K562 (cell line): ENCODE data around the gene MEOX1. TPM values are rescaled to one million over a fixed set of nuclear protein-coding genes. Genes with fewer than 3 reads are reported as not detected.

ENCODE experiments used
- ATAC-seq: fragments of 200-7000 bp; cut with Tn5 transposase; 3 replicates; pipeline ENCODE4 v1.9.1; 2020; ENCODE audit warnings: moderate library complexity
- BruUV-seq: library from RNA; stranded (reverse); fragments of 400-500 nt; replicated peaks from 2 replicates; lab custom pipeline; 2021; lab: Mats Ljungman, UMichigan
- CTCF ChIA-PET: fragments of 300-600 bp; formaldehyde crosslinking; extraction: SDS; loops from one replicate; lab custom pipeline; 2021; ENCODE audit warnings: low intra/inter-chr PET ratio; lab: Yijun Ruan, JAX
- POLR2A ChIA-PET: fragments of 300-600, 350-650 bp; sonication (Branson Sonifier 250); formaldehyde crosslinking; extraction: SDS; loops from one replicate; lab custom pipeline; 2021; ENCODE audit warnings: antibody characterized with exemption, inconsistent platforms; lab: Yijun Ruan, JAX
- DNase-seq, 4 experiments: peaks; one replicate each; pipeline versions ENCODE4 v3.0.0 to v3.0.0-alpha.2; 2011 to 2018; ENCODE audit warnings: low spot score in 3 of 4, mixed read lengths in 3 of 4; ENCODE audit errors: extremely low read depth in 1 of 4
- FAIRE-seq: peaks from 2 replicates; lab custom pipeline; 2011; peaks lifted over from hg19 to GRCh38; lab: Jason Lieb, UNC
- H2AFZ ChIP-seq: 2 replicates; pipeline ENCODE4 v1.6.0; 2011; ENCODE audit warnings: low read depth, low read length, control low read depth, inconsistent platforms
- H3K27ac ChIP-seq: fragments of 200-600 bp; 3 replicates; pipeline ENCODE4 v1.8.0; 2011; ENCODE audit warnings: low read depth, mild to moderate bottlenecking, control low read depth, inconsistent platforms, low read length, moderate library complexity, mixed read lengths; ENCODE audit errors: extremely low read depth
- H3K27me3 ChIP-seq, 2 experiments: fragments of 300-600 bp in 1 of 2; 2 replicates in 1 of 2; 3 replicates in 1 of 2; pipeline versions ENCODE4 v1.6.0 to v1.8.0; 2011; ENCODE audit warnings: inconsistent platforms in 2 of 2, low read length in 2 of 2, mild to moderate bottlenecking in 1 of 2, mixed read lengths in 1 of 2, moderate library complexity in 1 of 2; ENCODE audit not compliant: control insufficient read depth in 2 of 2, insufficient read depth in 2 of 2
- H3K36me3 ChIP-seq: fragments of 300-600 bp; 3 replicates; pipeline ENCODE4 v1.8.0; 2011; ENCODE audit warnings: mild to moderate bottlenecking, low read length, inconsistent platforms; ENCODE audit not compliant: control insufficient read depth, insufficient read depth
- H3K4me1 ChIP-seq, 2 experiments: fragments of 200-600 bp in 1 of 2; replicated peaks in 1 of 2; 2 replicates in 1 of 2; 3 replicates in 1 of 2; pipeline versions ENCODE4 v1.5.1 to v1.8.0; 2011; ENCODE audit warnings: inconsistent platforms in 2 of 2, low read length in 2 of 2, mild to moderate bottlenecking in 1 of 2, mixed read lengths in 1 of 2, moderate library complexity in 1 of 2; ENCODE audit not compliant: control insufficient read depth in 2 of 2, insufficient read depth in 2 of 2
- H3K4me2 ChIP-seq: 2 replicates; pipeline ENCODE4 v1.6.1; 2011; ENCODE audit warnings: low read length, control low read depth, inconsistent platforms, mixed read lengths; ENCODE audit not compliant: insufficient read depth
- H3K4me3 ChIP-seq: fragments of 200-600 bp; sonication (generic), shearing (Covaris generic); 2 replicates; pipeline ENCODE4 v1.5.1; 2016; ENCODE audit warnings: control low read depth, inconsistent platforms
- H3K79me2 ChIP-seq: fragments of 200-600 bp; 3 replicates; pipeline ENCODE4 v1.8.0; 2011; ENCODE audit warnings: low read length, inconsistent platforms; ENCODE audit not compliant: control insufficient read depth, insufficient read depth
- H3K9ac ChIP-seq, 2 experiments: 2 replicates each; pipeline versions ENCODE4 v1.6.0 to v1.6.1; 2011; ENCODE audit warnings: low read depth in 2 of 2, low read length in 2 of 2, control low read depth in 1 of 2, inconsistent platforms in 1 of 2, mild to moderate bottlenecking in 1 of 2, mixed read lengths in 1 of 2; ENCODE audit not compliant: insufficient read depth in 1 of 2
- H3K9me1 ChIP-seq: one replicate; pipeline ENCODE4 v1.6.0; 2011; ENCODE audit warnings: inconsistent platforms, mild to moderate bottlenecking, low read length, moderate library complexity; ENCODE audit not compliant: control insufficient read depth, insufficient read depth
- H3K9me3 ChIP-seq: replicated peaks from 2 replicates; pipeline ENCODE4 v1.5.1; 2011; ENCODE audit warnings: low read depth, low read length, inconsistent platforms; ENCODE audit not compliant: control insufficient read depth, insufficient read depth
- H4K20me1 ChIP-seq: replicated peaks from 2 replicates; pipeline ENCODE4 v1.6.1; 2011; ENCODE audit warnings: low read length, inconsistent platforms, mixed read lengths; ENCODE audit not compliant: control insufficient read depth, insufficient read depth
- BCOR ChIP-seq: fragments of 450-650 bp; IDR thresholded peaks from 2 replicates; pipeline ENCODE4 v1.6.1; 2016
- CBFA2T3 ChIP-seq: fragments of 450-650 bp; IDR thresholded peaks from 2 replicates; pipeline ENCODE4 v1.6.1; 2017
- HMGXB4 ChIP-seq: sonication (generic); formaldehyde crosslinking; IDR thresholded peaks from 2 replicates; pipeline ENCODE4 v1.8.1; 2023; ENCODE audit warnings: mild to moderate bottlenecking, missing genetic modification reagents
- L3MBTL2 ChIP-seq: fragments of 450-650 bp; IDR thresholded peaks from 2 replicates; pipeline ENCODE4 v1.6.1; 2016; ENCODE audit warnings: mild to moderate bottlenecking, moderate library complexity
- NCOA6 ChIP-seq: fragments of 450-650 bp; IDR thresholded peaks from 2 replicates; pipeline ENCODE4 v1.6.1; 2017; ENCODE audit warnings: mild to moderate bottlenecking
- PHB ChIP-seq: fragments of 250-450 bp; sonication (Bioruptor Pico); IDR thresholded peaks from 2 replicates; pipeline ENCODE4 v1.5.0; 2021
- ZNF134 ChIP-seq: fragments of 250-450 bp; sonication (Bioruptor Pico); conservative IDR thresholded peaks from 2 replicates; pipeline ENCODE4 v1.4.0; 2020
- ZNF764 ChIP-seq: fragments of 250-450 bp; sonication (Bioruptor Pico); IDR thresholded peaks from 2 replicates; pipeline ENCODE4 v1.4.0; 2020; ENCODE audit warnings: low read depth, mild to moderate bottlenecking, moderate library complexity
- ZSCAN32 ChIP-seq: fragments of 450-650 bp; formaldehyde crosslinking; IDR thresholded peaks from 2 replicates; pipeline ENCODE4 v1.4.0; 2020; ENCODE audit warnings: mild to moderate bottlenecking, moderate library complexity
- WGBS: fragments of 100-300 bp; shearing (Covaris generic); methylation state at CpG from one replicate; pipeline ENCODE4 v1.1.6; 2016; ENCODE audit warnings: low coverage, mixed read lengths; ENCODE audit not compliant: insufficient coverage; ENCODE audit errors: missing lambda C conversion rate; 5-methylcytosine and 5-hydroxymethylcytosine counted together
- in situ Hi-C: fragments of 300-500 bp; cut with MboI; formaldehyde crosslinking; loops from 4 replicates; pipeline ENCODE4 v1.15.0; 2018; ENCODE audit warnings: inconsistent platforms, mixed read lengths
- intact Hi-C: fragments of 100-400 bp; cut with micrococcal nuclease; formaldehyde crosslinking; loops from 2 replicates; pipeline ENCODE4 v1.14.2; 2022
- polyA plus RNA-seq, 8 experiments: library from polyadenylated mRNA; depleted of rRNA in 4 of 8; stranded (reverse) in 5 of 8; unstranded in 3 of 8; fragments of >200 nt; fragmentation: Nextera tagmentation in 2 of 8; fragmentation: Illumina TruSeq in 1 of 8; extraction: Ambion mirVana in 2 of 8; extraction: Trizol in 1 of 8; gene quantifications; 2 replicates each; pipeline versions ENCODE4 v1.2.1 to v1.2.3, GENCODE V29; 2011 to 2014; ENCODE audit warnings: inconsistent platforms in 1 of 8, missing spikeins in 1 of 8
- total RNA-seq, 7 experiments: library from RNA; depleted of rRNA in 6 of 7; stranded (reverse); fragments of >200 nt in 6 of 7; fragmentation: Illumina TruSeq in 2 of 7; extraction: Trizol in 2 of 7; gene quantifications; 2 replicates each; pipeline versions ENCODE4 v1.2.1 to v1.2.3, GENCODE V29; 2011 to 2021; ENCODE audit warnings: low replicate concordance in 1 of 7
- TF ChIP-seq, protein P1 (sequence below): sonication (generic); formaldehyde crosslinking; IDR thresholded peaks from 2 replicates; pipeline ENCODE4 v1.8.0; 2023; ENCODE audit warnings: mild to moderate bottlenecking, missing genetic modification reagents
- TF ChIP-seq, protein P2 (sequence below): fragments of 450-650 bp; formaldehyde crosslinking; IDR thresholded peaks from 2 replicates; pipeline ENCODE4 v1.4.0; 2020; ENCODE audit warnings: mild to moderate bottlenecking, moderate library complexity

MEOX1 gene
- total and polyA plus RNA-seq, 9 of the 15 experiments (the other 6 are each of a cell fraction or from before 2014, with no cell fraction given) = not detected

DNA sequence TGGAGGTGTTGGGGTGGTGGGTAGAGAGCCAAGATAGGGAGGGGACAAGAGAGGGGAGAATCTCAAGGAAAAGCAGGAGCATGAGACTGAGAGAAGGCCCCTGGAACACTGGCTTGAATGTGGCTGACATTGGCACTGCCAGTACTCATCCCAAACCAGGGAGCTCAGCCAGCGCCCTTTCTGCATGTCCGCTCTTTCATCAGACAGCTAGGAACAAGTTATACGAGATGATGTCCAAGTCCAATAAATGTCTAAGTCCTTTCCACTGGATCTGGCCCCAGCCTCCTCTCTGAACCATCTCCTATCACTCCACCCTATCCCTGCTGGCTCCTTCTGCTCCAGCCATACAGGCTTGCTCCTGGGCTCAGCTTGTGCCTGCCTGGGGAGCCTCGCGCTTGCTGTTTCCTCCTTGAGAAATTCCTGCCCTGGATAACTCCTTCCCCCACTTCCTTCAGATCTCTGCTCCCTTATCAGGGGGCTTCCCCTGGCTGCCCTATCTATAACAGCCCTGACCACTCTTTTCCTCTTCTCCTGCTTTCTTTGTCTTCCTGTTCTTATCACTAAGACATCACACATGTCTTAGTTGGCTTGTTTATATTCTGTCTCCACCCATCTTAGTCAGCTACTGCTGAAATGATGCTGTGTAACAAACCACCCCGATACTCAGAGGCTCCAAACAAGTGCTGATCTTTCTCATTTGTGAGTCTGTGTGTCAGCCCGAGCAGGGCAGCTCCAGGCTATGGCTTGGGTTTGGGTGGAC lies 37.1 kb upstream of the MEOX1 start:
- no peak for FAIRE-seq
- Histone ChIP-seq H3K36me3 (no peaks in the 10 kb centered on the region), H3K9ac (no peak overlapping the region), H3K4me2 (no peak overlapping the region), H3K4me3 (no peak overlapping the region), H3K27ac (no peak overlapping the region), H2AFZ (no peak overlapping the region), H4K20me1 (no peaks in the 10 kb centered on the region; the same call in 1 of the 2 replicates), H3K27me3 (peaks cover 0 to 45% of the 10 kb centered on the region in 2 experiments; a peak in 2 of 5 replicates), H3K9me3 (no peaks in the 10 kb centered on the region), H3K79me2 (no peaks in the 10 kb centered on the region), H3K4me1 (peaks cover 0 to 4% of the 10 kb centered on the region in 2 experiments; a peak in 1 of 5 replicates), H3K9me1 (no peaks in the 10 kb centered on the region)
- no TSS peak for BruUV-seq
- no peak for DNase-seq
- in situ Hi-C loops = no loop called here
- intact Hi-C loops = loop anchor here (10.0 kb wide), 1 partner anchor 146 kb away; the partner anchor contains the start of gene CD300LG
- ChIA-PET CTCF (interaction anchor here (11.2 kb wide), 1 partner anchor 63 kb away, joined by 310 read pairs; the partner anchor contains the start of gene SOST), POLR2A (interaction anchor here (1.6 kb wide), 1 partner anchor 42 kb away, joined by 4 read pairs; no protein-coding TSS in a partner anchor)
- WGBS = 0% methylated on average over 5 of the region's 7 CpGs
- ATAC-seq = no peak
- TF ChIP-seq NCOA6 (no peak), PHB (CRISPR knock-in tag) (no peak), CBFA2T3 (peak; percentile 36; the same call in 1 of the 2 replicates), BCOR (peak; percentile 36; the same call in 1 of the 2 replicates), HMGXB4 (CRISPR knock-in tag) (no peak), L3MBTL2 (no peak), ZNF764 (CRISPR knock-in tag) (no peak), ZSCAN32 (no peak), ZNF134 (no peak)
- TF ChIP-seq, protein P1, sequence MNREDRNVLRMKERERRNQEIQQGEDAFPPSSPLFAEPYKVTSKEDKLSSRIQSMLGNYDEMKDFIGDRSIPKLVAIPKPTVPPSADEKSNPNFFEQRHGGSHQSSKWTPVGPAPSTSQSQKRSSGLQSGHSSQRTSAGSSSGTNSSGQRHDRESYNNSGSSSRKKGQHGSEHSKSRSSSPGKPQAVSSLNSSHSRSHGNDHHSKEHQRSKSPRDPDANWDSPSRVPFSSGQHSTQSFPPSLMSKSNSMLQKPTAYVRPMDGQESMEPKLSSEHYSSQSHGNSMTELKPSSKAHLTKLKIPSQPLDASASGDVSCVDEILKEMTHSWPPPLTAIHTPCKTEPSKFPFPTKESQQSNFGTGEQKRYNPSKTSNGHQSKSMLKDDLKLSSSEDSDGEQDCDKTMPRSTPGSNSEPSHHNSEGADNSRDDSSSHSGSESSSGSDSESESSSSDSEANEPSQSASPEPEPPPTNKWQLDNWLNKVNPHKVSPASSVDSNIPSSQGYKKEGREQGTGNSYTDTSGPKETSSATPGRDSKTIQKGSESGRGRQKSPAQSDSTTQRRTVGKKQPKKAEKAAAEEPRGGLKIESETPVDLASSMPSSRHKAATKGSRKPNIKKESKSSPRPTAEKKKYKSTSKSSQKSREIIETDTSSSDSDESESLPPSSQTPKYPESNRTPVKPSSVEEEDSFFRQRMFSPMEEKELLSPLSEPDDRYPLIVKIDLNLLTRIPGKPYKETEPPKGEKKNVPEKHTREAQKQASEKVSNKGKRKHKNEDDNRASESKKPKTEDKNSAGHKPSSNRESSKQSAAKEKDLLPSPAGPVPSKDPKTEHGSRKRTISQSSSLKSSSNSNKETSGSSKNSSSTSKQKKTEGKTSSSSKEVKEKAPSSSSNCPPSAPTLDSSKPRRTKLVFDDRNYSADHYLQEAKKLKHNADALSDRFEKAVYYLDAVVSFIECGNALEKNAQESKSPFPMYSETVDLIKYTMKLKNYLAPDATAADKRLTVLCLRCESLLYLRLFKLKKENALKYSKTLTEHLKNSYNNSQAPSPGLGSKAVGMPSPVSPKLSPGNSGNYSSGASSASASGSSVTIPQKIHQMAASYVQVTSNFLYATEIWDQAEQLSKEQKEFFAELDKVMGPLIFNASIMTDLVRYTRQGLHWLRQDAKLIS (CRISPR knock-in tag) = no peak
- TF ChIP-seq, protein P2, sequence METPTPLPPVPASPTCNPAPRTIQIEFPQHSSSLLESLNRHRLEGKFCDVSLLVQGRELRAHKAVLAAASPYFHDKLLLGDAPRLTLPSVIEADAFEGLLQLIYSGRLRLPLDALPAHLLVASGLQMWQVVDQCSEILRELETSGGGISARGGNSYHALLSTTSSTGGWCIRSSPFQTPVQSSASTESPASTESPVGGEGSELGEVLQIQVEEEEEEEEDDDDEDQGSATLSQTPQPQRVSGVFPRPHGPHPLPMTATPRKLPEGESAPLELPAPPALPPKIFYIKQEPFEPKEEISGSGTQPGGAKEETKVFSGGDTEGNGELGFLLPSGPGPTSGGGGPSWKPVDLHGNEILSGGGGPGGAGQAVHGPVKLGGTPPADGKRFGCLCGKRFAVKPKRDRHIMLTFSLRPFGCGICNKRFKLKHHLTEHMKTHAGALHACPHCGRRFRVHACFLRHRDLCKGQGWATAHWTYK (CRISPR knock-in tag) = no peak
